Measurements from ENCODE around the gene P2RX2. TPM values are rescaled to one million over a fixed set of nuclear protein-coding genes. Genes with fewer than 3 reads are reported as not detected.

Gene P2RX2
- total RNA-seq = not detected

- Mint-ChIP-seq H3K9me3 (peaks cover 5% of the 10 kb centered on the region), H3K4me3 (no peak within 1 kb of the TSS), H3K36me3 (ENCODE audit: low read depth) (peaks cover 2% of the 10 kb centered on the region), H3K27me3 (ENCODE audit: low read depth) (peaks cover 29% of the 10 kb centered on the region), H3K4me1 (ENCODE audit: low read depth) (peaks cover 8% of the 10 kb centered on the region), H3K27ac (no peak within 1 kb of the TSS)
- DNase-seq = no peak
- intact Hi-C loops (cut with micrococcal nuclease) = no loop called here
- CTCF ChIA-PET = interaction anchor here (0.8 kb wide), 1 partner anchor 202 kb away, joined by 3 read pairs; no protein-coding TSS in a partner anchor
These were observed at the start of gene P2RX2 for GRCh38 chr12:132618683-132619043. Gene P2RX2, plus strand, starts transcription at chr12:132618776. Its CDS starts 41 bp downstream, at chr12:132618817.

GRCh38 chr12:132568826-132569480 lies 49.6 kb upstream of the P2RX2 start:
- intact Hi-C loops (cut with micrococcal nuclease) = no loop called here
- Mint-ChIP-seq H3K27me3 (ENCODE audit: low read depth) (no peaks in the 10 kb centered on the region), H3K4me3 (no peak overlapping the region), H3K27ac (no peak overlapping the region), H3K4me1 (ENCODE audit: low read depth) (no peaks in the 10 kb centered on the region), H3K36me3 (ENCODE audit: low read depth) (no peaks in the 10 kb centered on the region), H3K9me3 (no peaks in the 10 kb centered on the region)
- no peak for DNase-seq
- CTCF ChIA-PET = no interaction called here

GRCh38 chr12:132569856-132570480 lies 48.6 kb upstream of the P2RX2 start:
- intact Hi-C loops (cut with micrococcal nuclease) = no loop called here
- H3K36me3 Mint-ChIP-seq (ENCODE audit: low read depth) = no peaks in the 10 kb centered on the region
- no peaks in the 10 kb centered on the region for H3K4me1 Mint-ChIP-seq (ENCODE audit: low read depth)
- no peaks in the 10 kb centered on the region for H3K27me3 Mint-ChIP-seq (ENCODE audit: low read depth)
- H3K9me3 Mint-ChIP-seq = no peaks in the 10 kb centered on the region
- no peak for DNase-seq
- H3K27ac Mint-ChIP-seq = no peak overlapping the region
- no peak overlapping the region for H3K4me3 Mint-ChIP-seq
- CTCF ChIA-PET = no interaction called here

DNA sequence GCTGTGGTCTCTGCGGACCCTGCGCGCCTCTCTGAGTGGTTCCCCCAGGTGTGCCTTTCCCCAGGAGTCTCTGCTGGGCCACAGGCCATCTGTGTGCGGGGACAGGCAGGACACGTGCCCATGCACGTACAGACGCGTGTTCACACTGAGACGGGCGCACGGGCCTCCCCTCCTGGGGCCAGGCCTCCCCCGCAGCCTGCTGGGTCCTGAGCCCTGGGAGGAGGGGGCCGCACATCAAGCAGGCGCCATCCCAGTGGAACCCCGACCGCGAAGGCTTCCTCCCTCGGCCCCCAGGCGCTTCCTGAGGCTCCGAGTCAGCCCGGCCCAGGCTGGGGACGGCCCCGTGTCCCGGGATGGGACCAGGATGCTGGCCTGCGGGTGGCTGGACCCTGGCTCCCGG lies 47.9 kb upstream of the P2RX2 start:
- Mint-ChIP-seq H3K4me3 (no peak overlapping the region), H3K27me3 (ENCODE audit: low read depth) (no peaks in the 10 kb centered on the region), H3K9me3 (no peaks in the 10 kb centered on the region), H3K4me1 (ENCODE audit: low read depth) (no peaks in the 10 kb centered on the region), H3K36me3 (ENCODE audit: low read depth) (peaks cover 2% of the 10 kb centered on the region), H3K27ac (no peak overlapping the region)
- CTCF ChIA-PET = no interaction called here
- no peak for DNase-seq
- intact Hi-C loops (cut with micrococcal nuclease) = no loop called here

- H3K9me3 Mint-ChIP-seq = no peaks in the 10 kb centered on the region
- no peaks in the 10 kb centered on the region for H3K4me1 Mint-ChIP-seq (ENCODE audit: low read depth)
- CTCF ChIA-PET = no interaction called here
- no peaks in the 10 kb centered on the region for H3K27me3 Mint-ChIP-seq (ENCODE audit: low read depth)
- H3K4me3 Mint-ChIP-seq = no peak overlapping the region
- no peak for DNase-seq
- intact Hi-C loops (cut with micrococcal nuclease) = no loop called here
- H3K36me3 Mint-ChIP-seq (ENCODE audit: low read depth) = peaks cover 2% of the 10 kb centered on the region
- H3K27ac Mint-ChIP-seq = no peak overlapping the region
These were observed 47.5 kb upstream of the P2RX2 start for GRCh38 chr12:132571051-132571450.

DNA sequence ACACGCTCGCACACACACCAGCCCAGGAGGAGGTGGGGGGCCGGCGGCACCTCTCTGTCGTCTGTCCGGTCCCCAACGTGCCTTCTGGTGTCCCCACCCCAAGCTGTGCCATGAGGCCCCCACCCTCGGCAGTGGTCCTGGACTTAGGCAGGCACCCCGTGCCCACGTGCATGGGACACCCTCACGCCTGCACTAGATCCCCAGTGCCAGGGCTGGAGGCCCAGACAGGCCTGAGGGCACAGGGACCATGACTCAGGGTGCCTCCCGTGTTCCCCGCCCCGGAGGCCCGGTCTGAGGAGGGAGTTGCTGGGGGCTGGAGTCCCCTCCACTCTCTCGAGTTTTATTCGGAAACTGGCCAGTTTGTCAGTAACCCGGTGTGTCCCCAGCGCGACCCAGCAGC lies 47.0 kb upstream of the P2RX2 start:
- CTCF ChIA-PET = no interaction called here
- Mint-ChIP-seq H3K27me3 (ENCODE audit: low read depth) (no peaks in the 10 kb centered on the region), H3K27ac (no peak overlapping the region), H3K36me3 (ENCODE audit: low read depth) (peaks cover 2% of the 10 kb centered on the region), H3K9me3 (no peaks in the 10 kb centered on the region), H3K4me1 (ENCODE audit: low read depth) (no peaks in the 10 kb centered on the region), H3K4me3 (no peak overlapping the region)
- intact Hi-C loops (cut with micrococcal nuclease) = no loop called here
- DNase-seq = no peak

DNA sequence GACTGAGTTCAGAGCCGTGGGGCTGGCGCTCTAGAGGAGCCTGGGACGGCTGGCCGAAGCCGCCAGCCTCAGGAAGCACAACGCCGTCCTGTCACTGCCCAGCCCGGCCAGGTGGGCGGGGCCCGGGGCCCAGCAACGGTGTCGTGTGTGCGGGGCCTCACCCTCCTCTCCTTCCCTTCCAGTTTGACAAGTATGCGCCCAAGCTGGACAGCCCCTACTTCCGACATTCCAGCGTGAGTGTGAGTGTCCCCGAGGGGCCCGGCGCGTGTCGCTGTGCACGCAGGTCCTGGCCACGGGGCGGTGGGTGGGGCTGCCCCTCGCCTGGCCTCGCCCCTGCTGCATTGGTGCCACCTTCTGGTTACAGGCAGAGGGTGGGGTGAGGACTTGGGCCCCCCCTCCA lies 46.5 kb upstream of the P2RX2 start:
- H3K27me3 Mint-ChIP-seq (ENCODE audit: low read depth) = no peaks in the 10 kb centered on the region
- no peaks in the 10 kb centered on the region for H3K4me1 Mint-ChIP-seq (ENCODE audit: low read depth)
- H3K36me3 Mint-ChIP-seq (ENCODE audit: low read depth) = peaks cover 2% of the 10 kb centered on the region
- intact Hi-C loops (cut with micrococcal nuclease) = no loop called here
- CTCF ChIA-PET = no interaction called here
- no peak overlapping the region for H3K27ac Mint-ChIP-seq
- H3K9me3 Mint-ChIP-seq = no peaks in the 10 kb centered on the region
- DNase-seq = no peak
- no peak overlapping the region for H3K4me3 Mint-ChIP-seq

DNA sequence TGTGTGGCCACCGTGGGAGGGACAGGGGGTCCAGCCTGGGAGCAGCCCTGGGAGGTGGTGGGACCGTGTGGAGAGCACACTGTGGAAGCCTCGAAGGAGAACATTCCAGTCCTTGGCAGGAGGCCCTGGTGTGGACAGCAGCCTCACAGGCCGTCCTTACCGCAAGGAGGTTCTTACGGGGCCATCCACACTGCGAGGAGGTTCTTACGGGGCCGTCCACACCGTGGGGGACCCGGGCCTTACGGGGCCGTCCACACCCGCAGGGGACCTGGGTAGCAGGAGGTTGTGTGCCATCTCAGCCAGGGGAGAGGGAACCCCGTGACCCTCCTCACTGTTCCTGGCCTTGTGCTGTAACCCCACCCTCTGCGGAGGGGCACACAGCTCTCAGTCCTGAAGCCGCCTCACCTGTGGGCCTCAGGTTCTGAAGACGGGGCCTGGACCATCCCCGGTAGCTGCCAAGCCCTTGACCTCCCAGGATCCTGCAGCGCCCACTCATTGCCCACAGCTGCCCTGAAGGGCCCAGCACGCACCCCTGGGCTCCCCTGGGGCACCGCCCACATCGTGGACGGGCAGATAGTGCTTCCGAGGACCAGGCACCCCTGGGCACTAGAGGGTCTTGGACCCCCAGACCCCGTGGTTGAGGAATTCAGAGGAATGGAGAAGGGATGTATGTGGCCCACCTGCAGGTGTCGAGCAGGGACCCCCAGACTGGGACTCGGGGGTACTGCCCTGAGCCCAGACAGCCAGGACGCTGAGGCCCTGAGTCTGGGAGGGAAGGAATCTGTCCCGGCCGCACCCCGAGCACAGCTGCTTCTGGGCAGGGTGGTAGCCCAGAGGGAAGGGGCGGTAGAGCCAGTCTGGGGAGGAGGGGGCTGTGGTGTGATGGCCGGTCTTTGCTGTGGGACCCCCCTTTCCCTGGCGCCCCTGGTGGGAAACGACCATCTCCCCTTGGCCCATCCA lies 45.5 kb upstream of the P2RX2 start:
- Mint-ChIP-seq H3K36me3 (ENCODE audit: low read depth) (peaks cover 6% of the 10 kb centered on the region), H3K27me3 (ENCODE audit: low read depth) (no peaks in the 10 kb centered on the region), H3K4me1 (ENCODE audit: low read depth) (no peaks in the 10 kb centered on the region), H3K27ac (no peak overlapping the region), H3K9me3 (no peaks in the 10 kb centered on the region), H3K4me3 (no peak overlapping the region)
- intact Hi-C loops (cut with micrococcal nuclease) = no loop called here
- DNase-seq = no peak
- CTCF ChIA-PET = no interaction called here

GRCh38 chr12:132574271-132574996 lies 44.1 kb upstream of the P2RX2 start:
- Mint-ChIP-seq H3K4me3 (no peak overlapping the region), H3K27me3 (ENCODE audit: low read depth) (no peaks in the 10 kb centered on the region), H3K9me3 (no peaks in the 10 kb centered on the region), H3K4me1 (ENCODE audit: low read depth) (no peaks in the 10 kb centered on the region), H3K36me3 (ENCODE audit: low read depth) (peaks cover 6% of the 10 kb centered on the region), H3K27ac (no peak overlapping the region)
- intact Hi-C loops (cut with micrococcal nuclease) = no loop called here
- DNase-seq = no peak
- CTCF ChIA-PET = interaction anchor here (0.7 kb wide), 1 partner anchor 124 kb away, joined by 4 read pairs; no protein-coding TSS in a partner anchor

- H3K4me3 Mint-ChIP-seq = no peak overlapping the region
These were observed 42.9 kb upstream of the P2RX2 start for GRCh38 chr12:132575661-132576060.

GRCh38 chr12:132576701-132577100 lies 41.9 kb upstream of the P2RX2 start:
- DNase-seq = no peak
- CTCF ChIA-PET = no interaction called here
- Mint-ChIP-seq H3K4me1 (ENCODE audit: low read depth) (no peaks in the 10 kb centered on the region), H3K27ac (no peak overlapping the region), H3K9me3 (no peaks in the 10 kb centered on the region), H3K4me3 (no peak overlapping the region), H3K36me3 (ENCODE audit: low read depth) (peaks cover 6% of the 10 kb centered on the region), H3K27me3 (ENCODE audit: low read depth) (no peaks in the 10 kb centered on the region)
- intact Hi-C loops (cut with micrococcal nuclease) = no loop called here

More at GRCh38 chr12:132575661-132576060, 42.9 kb upstream of the P2RX2 start:
- intact Hi-C loops (cut with micrococcal nuclease) = no loop called here
- peaks cover 6% of the 10 kb centered on the region for H3K36me3 Mint-ChIP-seq (ENCODE audit: low read depth)
- no peak overlapping the region for H3K27ac Mint-ChIP-seq
- H3K4me1 Mint-ChIP-seq (ENCODE audit: low read depth) = no peaks in the 10 kb centered on the region
- DNase-seq = no peak
- CTCF ChIA-PET = no interaction called here
- no peaks in the 10 kb centered on the region for H3K9me3 Mint-ChIP-seq
- H3K27me3 Mint-ChIP-seq (ENCODE audit: low read depth) = no peaks in the 10 kb centered on the region

DNA sequence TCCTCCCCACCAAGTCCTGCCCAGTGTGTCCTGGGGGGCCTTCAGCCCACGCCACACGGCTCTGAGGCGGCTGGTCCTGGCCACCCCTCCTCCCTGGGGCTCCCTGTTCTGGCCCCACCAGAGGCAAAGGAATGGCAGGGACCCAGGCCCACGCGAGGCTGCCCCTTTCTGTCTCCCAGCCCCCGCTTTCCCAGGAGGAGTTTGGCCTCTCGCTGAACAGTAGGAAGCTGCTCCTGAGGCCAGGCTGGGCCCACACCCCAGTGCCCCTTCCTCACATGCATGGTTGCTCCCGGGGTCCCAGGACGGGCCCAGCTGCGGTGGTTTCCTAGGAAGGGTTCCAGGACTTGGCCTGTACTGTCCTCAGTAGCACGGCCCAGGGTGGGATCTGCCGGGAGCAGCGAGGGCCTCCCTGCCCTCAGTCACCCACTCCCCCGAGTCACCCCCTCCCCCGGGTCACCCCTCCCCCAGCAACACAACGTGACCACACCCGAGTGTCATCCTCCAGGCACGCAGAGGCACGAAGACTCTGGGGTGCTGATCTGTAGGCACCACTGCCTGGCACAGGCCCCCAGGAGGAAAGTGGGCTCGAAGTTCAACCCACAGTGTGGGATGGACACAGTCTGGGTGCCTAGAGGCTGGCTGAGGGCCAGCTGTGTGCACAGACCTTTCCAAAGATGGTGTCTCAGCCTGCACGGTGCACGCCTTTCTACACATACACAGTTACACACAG lies 41.2 kb upstream of the P2RX2 start:
- Mint-ChIP-seq H3K4me3 (no peak overlapping the region), H3K36me3 (ENCODE audit: low read depth) (peaks cover 6% of the 10 kb centered on the region), H3K27ac (no peak overlapping the region), H3K4me1 (ENCODE audit: low read depth) (no peaks in the 10 kb centered on the region), H3K9me3 (no peaks in the 10 kb centered on the region), H3K27me3 (ENCODE audit: low read depth) (no peaks in the 10 kb centered on the region)
- no peak for DNase-seq
- CTCF ChIA-PET = no interaction called here
- intact Hi-C loops (cut with micrococcal nuclease) = no loop called here

Measured in activated naive CD4-positive, alpha-beta T cell treated with anti-CD3 and anti-CD28 coated beads for 36 hours (primary cell).